ENCODE results near the gene SH2D3A. TPM values are rescaled to one million over a fixed set of nuclear protein-coding genes. Genes with fewer than 3 reads are reported as not detected.

SH2D3A gene
- total and polyA plus RNA-seq, 2 donors from 2014 or later = 12.5 to 35.4 TPM

DNA sequence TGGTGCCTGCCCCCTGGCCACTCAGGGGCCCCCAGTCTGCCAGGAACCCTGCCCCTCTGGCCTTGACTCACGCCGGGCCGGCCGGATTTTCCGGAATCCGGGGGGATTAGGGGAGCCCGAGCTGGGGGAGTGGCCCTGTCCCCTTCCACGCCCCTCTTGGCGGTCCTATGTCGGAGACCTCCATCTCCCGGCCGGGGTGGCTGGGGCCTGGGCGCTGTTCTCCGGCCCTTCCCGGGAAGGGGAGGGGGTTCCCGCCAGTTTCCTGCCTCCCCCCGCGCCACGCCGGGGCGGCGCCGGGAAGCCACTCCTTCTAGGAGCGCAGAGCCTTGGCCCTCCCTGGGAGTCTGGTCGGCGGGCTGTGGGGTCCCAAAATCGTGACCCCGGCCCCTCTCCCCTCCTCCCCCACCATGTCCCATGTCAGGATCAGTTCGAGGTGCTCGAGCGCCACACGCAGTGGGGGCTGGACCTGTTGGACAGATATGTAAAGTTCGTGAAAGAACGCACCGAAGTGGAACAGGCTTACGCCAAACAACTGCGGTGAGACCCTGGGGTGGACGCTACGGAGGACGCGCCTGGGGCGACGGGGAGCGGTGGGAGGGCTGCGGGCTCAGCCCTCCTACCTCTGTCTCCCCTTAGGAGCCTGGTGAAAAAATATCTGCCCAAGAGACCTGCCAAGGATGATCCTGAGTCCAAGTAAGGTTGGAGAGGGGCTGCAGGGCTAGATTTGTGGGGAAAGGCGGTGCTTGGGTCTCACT is 26.5 kb downstream of the SH2D3A start:
- TF ChIP-seq, protein P1, sequence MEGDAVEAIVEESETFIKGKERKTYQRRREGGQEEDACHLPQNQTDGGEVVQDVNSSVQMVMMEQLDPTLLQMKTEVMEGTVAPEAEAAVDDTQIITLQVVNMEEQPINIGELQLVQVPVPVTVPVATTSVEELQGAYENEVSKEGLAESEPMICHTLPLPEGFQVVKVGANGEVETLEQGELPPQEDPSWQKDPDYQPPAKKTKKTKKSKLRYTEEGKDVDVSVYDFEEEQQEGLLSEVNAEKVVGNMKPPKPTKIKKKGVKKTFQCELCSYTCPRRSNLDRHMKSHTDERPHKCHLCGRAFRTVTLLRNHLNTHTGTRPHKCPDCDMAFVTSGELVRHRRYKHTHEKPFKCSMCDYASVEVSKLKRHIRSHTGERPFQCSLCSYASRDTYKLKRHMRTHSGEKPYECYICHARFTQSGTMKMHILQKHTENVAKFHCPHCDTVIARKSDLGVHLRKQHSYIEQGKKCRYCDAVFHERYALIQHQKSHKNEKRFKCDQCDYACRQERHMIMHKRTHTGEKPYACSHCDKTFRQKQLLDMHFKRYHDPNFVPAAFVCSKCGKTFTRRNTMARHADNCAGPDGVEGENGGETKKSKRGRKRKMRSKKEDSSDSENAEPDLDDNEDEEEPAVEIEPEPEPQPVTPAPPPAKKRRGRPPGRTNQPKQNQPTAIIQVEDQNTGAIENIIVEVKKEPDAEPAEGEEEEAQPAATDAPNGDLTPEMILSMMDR (IDR thresholded peaks at IDR 0.05; ENCODE audit: borderline replicate concordance, extremely low read depth, insufficient read depth) = no peak
- intact Hi-C loops (cut with DNase I) = no loop called here
- Histone ChIP-seq H3K27ac (ENCODE audit: low read depth in 2 of 2, low read length in 2 of 2) (peak overlapping the region; percentile 88 to 91), H3K9me3 (ENCODE audit: control insufficient read depth in 2 of 3, insufficient read depth in 1 of 3, low read length in 3 of 3) (no peaks in the 10 kb centered on the region), H3K36me3 (ENCODE audit: control insufficient read depth in 2 of 3, insufficient read depth in 3 of 3, low read length in 3 of 3) (peaks cover 0 to 13% (median 3%) of the 10 kb centered on the region in 3 donors), H3K4me1 (ENCODE audit: control insufficient read depth in 2 of 3, insufficient read depth in 2 of 3, low read depth in 1 of 3, low read length in 3 of 3) (peaks cover 10 to 36% (median 31%) of the 10 kb centered on the region in 3 donors), H3K9ac (ENCODE audit: low read length in 3 of 3) (peak overlapping the region; percentile 7 to 95 (median 81)), H3K27me3 (ENCODE audit: control insufficient read depth, insufficient read depth, low read length) (no peaks in the 10 kb centered on the region), H3K4me3 (ENCODE audit: low read length in 3 of 3) (peak overlapping the region; percentile 52 to 82 (median 72))
- FAIRE-seq = no peak
- peak; percentile 50 to 90 (median 84) for DNase-seq

DNA sequence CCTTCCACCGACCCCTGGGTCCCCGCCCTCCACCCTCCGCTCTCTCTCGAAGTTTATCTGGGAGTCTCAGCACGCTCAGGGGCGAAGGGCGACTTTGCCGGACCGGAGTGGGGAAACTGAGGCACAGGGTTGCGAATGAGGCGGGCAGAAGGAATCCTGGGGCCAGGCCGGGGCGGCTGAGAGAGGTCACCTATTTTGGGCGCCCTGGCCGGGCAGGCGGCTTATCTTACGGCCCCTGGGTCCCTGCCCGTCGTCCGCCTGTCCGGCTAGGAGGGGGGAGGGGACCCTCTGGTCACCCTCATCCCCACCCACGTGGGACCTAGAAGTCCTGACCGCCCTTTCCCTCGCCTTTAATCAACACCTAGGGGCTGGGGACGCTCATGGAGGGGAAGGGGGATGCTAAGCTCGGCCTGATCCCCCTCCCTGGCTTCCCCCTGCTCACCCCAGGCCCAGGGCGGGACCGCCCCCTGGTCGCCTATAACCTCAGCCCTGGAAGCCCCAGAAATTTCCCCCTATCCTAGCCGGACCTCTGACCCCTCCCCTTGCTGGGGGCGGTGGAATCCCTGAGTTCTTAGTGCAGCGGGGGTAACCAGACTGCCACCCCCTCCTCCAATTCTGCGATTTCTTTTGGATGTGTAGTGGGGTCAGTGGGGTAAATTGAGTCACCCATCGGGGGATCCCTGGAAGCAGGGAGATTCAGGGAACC is 27.2 kb downstream of the SH2D3A start:
- TF ChIP-seq, protein P1 (IDR thresholded peaks at IDR 0.05; ENCODE audit: borderline replicate concordance, extremely low read depth, insufficient read depth) = no peak
- peaks cover 0 to 13% (median 3%) of the 10 kb centered on the region in 3 donors for H3K36me3 ChIP-seq (ENCODE audit: control insufficient read depth in 2 of 3, insufficient read depth in 3 of 3, low read length in 3 of 3)
- H3K27ac ChIP-seq (ENCODE audit: low read depth in 2 of 2, low read length in 2 of 2) = peak overlapping the region; percentile 88 to 91
- FAIRE-seq (no peak), DNase-seq (peak in 4 of 5 donors; percentile 25 to 92 (median 50))
- peak overlapping the region; percentile 52 to 82 (median 72) for H3K4me3 ChIP-seq (ENCODE audit: low read length in 3 of 3)
- H3K9ac ChIP-seq (ENCODE audit: low read length in 3 of 3) = peak overlapping the region; percentile 30 to 95 (median 81)
- peaks cover 5 to 42% (median 25%) of the 10 kb centered on the region in 3 donors for H3K4me1 ChIP-seq (ENCODE audit: control insufficient read depth in 2 of 3, insufficient read depth in 2 of 3, low read depth in 1 of 3, low read length in 3 of 3)
- intact Hi-C loops (cut with DNase I) = no loop called here
- no peaks in the 10 kb centered on the region for H3K27me3 ChIP-seq (ENCODE audit: control insufficient read depth, insufficient read depth, low read length)
- no peaks in the 10 kb centered on the region for H3K9me3 ChIP-seq (ENCODE audit: control insufficient read depth in 2 of 3, insufficient read depth in 1 of 3, low read length in 3 of 3)

DNA sequence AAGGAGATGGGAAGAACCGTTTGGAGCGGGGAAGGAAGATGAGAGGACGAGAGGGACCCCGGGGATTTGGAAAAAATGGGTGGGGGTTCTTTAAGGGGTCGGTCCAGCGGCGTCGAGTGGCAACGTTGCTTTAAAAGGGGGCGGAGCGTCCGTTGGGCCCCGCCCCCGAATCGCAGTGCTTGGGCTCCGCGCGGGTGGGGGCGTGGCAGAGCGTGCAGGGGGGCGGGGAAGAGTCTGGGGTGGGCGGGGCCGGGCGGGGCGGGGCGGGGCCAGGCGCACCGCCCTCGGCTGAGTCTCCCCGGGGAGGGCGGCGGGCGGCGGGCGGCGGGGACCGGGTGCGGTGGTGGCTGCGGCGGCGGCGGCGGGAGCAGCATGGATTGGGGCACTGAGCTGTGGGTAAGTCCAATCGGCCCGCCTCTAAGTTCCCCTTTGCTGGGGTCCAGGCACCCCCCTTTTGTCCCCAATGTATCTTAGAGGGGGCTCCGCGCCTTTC is 27.8 kb downstream of the SH2D3A start, which contains the start of gene TRIP10:
TRIP10 (plus strand) TSS at position 291 of the 493 bp plus-strand sequence; CDS start at position 373, 82 bp downstream.
- Histone ChIP-seq H3K9me3 (ENCODE audit: control insufficient read depth in 2 of 3, insufficient read depth in 1 of 3, low read length in 3 of 3) (no peaks in the 10 kb centered on the region), H3K4me3 (ENCODE audit: low read length in 3 of 3) (peak within 1 kb of the TSS; percentile 52 to 82 (median 72)), H3K27ac (ENCODE audit: low read depth in 2 of 2, low read length in 2 of 2) (peak within 1 kb of the TSS; percentile 88 to 91), H3K4me1 (ENCODE audit: control insufficient read depth in 2 of 3, insufficient read depth in 2 of 3, low read depth in 1 of 3, low read length in 3 of 3) (peaks cover 5 to 38% (median 20%) of the 10 kb centered on the region in 3 donors), H3K36me3 (ENCODE audit: control insufficient read depth in 2 of 3, insufficient read depth in 3 of 3, low read length in 3 of 3) (peaks cover 0 to 13% (median 3%) of the 10 kb centered on the region in 3 donors), H3K9ac (ENCODE audit: low read length in 3 of 3) (peak within 1 kb of the TSS; percentile 38 to 95 (median 81)), H3K27me3 (ENCODE audit: control insufficient read depth, insufficient read depth, low read length) (no peaks in the 10 kb centered on the region)
- DNase-seq (peak; percentile 85 to 95 (median 92)), FAIRE-seq (no peak)
- intact Hi-C loops (cut with DNase I) = no loop called here
- TF ChIP-seq, protein P1 (IDR thresholded peaks at IDR 0.05; ENCODE audit: borderline replicate concordance, extremely low read depth, insufficient read depth) = no peak
